HG03280 (cell line): ENCODE measurements around the gene RASA4B.
"Not testable (repeated sequence)": the region's sequence is repeated elsewhere in the genome, so short reads cannot be mapped to it uniquely, and the experiment has no call there.

Experiments used
- ATAC-seq: cut with Tn5 transposase; IDR thresholded peaks from one replicate; pipeline ENCODE4 v1.9.1; 2021; ENCODE audit warnings: mild to moderate bottlenecking, moderate library complexity; ENCODE audit not compliant: unreplicated experiment

The RASA4B gene

GRCh38 chr7:102511860-102512522 is 5.6 kb downstream of the RASA4B start:
- ATAC-seq: peak; percentile 42

- ATAC-seq: not testable (repeated sequence)
Measured at GRCh38 chr7:102510575-102510974, 7.0 kb downstream of the RASA4B start.

DNA sequence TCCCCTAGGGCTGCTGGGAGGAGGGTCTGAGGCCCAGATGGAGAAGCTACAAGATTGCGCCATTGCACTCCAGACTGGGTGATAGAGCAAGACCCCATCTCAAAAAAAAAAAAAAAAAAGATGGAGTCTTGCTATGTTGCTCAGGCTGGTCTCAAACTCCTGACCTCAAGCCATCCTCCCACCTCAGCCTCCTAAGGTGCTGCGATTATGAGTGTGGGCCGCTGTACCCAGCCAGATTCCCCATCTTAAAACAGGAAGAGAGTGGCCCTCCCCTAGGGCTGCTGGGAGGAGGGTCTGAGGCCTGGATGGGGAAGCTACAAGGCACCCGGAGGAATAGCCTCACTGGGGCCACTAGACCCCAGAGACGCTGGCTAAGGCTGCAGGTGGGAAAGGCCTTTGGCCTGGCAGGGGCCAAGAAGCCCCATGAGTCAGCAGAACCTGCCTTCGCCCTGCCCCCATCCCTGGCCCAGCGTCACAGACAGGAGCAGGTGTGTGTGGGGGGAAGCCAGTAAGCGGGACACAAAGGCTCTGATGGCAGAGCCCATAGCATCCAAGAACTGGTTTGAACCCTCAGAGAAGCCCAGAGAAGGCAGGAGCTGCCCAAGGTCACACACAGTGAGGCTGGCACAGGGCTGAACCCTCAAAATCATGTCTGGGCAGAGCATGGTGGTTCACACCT is 10.0 kb downstream of the RASA4B start:
- not testable (repeated sequence) for ATAC-seq

- not testable (repeated sequence) for ATAC-seq
Measured at GRCh38 chr7:102505298-102506185, 12.0 kb downstream of the RASA4B start.

DNA sequence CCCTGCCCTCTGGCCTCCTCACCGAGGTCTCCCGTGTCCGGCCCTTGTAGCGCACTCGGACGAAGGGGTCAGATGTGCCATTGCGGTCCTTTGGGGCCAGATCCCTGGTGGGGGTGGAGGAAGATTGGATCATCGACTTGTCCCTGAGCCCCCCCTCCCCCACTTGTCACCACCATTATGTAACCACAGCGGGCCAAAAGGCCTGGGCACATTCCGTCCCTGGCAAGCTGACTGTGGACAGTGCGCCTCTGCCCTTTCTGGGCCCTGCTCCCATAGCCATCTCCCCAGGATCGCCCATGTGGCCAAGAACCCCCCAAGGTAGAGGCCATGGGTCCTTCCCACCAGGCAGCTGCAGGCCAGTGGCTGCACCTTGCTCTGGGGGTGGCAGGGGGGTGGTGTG is 14.4 kb downstream of the RASA4B start:
- ATAC-seq: not testable (repeated sequence)

GRCh38 chr7:102498321-102498720 is 19.3 kb downstream of the RASA4B start:
- ATAC-seq: not testable (repeated sequence)

DNA sequence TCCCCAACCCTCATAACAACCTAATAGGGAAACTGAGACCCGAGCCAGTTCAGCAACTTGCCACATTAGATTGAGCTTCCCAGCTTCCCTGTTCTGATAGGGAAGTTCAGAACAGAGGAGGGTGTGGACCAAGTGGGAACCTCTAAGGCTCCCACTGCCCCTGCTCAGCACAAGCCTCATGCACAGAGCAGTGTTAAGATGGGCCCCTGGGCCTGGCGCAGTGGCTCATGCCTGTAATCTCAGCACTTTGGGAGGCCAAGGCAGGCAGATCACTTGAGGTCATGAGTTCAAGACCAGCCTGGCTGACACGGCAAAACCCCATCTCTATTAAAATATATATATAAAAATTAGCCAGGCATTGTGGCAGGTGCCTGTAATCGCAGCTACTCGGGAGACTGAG is 20.3 kb downstream of the RASA4B start:
- not testable (repeated sequence) for ATAC-seq

DNA sequence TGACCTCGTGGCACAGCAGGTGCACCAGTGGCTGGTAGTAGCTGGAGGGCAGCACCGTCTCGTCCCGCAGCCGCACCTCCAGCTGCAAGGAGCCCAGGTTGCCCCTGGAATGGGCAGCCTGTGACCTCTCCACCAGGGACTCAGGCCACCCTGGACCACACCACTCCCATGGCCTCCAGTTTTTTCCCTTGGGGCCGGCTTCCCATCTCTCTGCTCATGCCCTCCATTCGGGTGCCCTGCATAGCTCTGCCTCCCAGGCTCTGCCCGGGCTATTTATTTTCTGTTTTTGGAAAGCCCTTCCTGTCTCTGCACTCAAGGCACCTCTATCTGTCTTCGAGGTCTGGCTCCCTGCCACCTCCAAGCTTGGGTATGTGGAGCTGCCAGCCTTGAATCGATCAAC is 20.7 kb downstream of the RASA4B start:
- ATAC-seq: not testable (repeated sequence)

GRCh38 chr7:102494473-102495149 is 23.0 kb downstream of the RASA4B start:
- peak; percentile 71 for ATAC-seq

GRCh38 chr7:102494026-102494425 is 23.6 kb downstream of the RASA4B start:
- ATAC-seq: not testable (repeated sequence)

- peak; percentile 39 for ATAC-seq
Measured at GRCh38 chr7:102493220-102493935, 24.2 kb downstream of the RASA4B start.

- peak; percentile 48 for ATAC-seq
Measured at GRCh38 chr7:102490529-102491075, 27.0 kb downstream of the RASA4B start.

- ATAC-seq: not testable (repeated sequence)
Measured at GRCh38 chr7:102484317-102484716, 33.3 kb downstream of the RASA4B start.

- not testable (repeated sequence) for ATAC-seq
Measured at GRCh38 chr7:102481962-102482361, 35.6 kb downstream of the RASA4B start.

- not testable (repeated sequence) for ATAC-seq
Measured at GRCh38 chr7:102479982-102480637, 37.5 kb downstream of the RASA4B start.

DNA sequence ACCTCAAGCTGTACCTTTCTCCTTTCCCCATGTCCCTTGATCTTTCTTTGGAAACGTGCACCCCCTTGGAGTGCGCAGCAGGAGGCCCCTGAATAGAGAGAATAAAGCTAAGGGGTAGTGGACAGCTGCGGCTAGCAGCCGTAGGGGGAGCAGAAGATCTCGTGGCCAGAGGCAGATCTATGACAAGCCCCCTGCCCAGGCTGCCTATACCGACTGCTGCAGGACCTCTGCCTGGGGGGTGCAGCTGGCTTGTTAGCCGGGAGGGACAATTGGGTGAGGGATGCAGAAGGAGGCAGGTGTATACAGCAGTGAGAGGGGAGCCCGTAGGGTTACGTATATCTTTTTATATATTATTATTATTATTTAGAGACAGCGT is 38.4 kb downstream of the RASA4B start:
- ATAC-seq: peak; percentile 32

- ATAC-seq: peak; percentile 82
Measured at GRCh38 chr7:102478314-102479208, 39.0 kb downstream of the RASA4B start, which contains the start of gene POLR2J. TSS of gene POLR2J (minus strand) at chr7:102478922. CDS start at chr7:102478860, 62 bp downstream.

DNA sequence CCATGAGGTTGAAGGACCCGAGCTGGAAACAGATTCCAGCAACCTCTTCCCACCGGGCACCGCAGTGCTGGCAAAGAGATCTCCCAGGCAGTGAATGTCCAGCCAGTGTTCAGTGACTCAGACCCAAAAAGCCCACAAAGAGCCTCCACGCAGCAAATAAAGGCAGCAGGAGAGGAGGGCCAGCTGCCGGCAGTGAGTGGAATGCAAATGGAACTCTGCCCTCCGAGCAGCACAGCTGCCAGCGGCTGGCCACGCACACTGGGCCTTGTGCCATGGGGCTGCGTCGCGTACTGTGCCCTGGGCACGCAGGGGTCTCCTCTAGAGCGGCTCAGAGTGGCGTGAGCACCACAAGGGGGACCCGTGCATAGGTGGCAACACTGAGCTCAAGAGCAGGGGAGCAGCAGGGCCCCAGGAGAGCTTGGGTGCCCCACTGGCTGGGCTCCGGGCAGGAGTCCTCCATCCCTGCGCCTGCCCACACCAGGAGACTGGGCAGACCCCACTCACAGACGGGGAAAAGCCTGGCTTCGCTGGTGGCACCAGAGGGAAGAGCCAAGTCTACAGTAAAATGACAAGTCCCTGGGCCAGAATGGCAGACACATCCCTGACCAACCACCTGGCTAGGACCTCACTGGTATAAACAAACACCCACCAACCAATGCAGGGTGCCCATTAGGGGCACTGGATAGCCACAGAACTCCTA is 42.7 kb downstream of the RASA4B start:
- not testable (repeated sequence) for ATAC-seq
